GM18505 (cell line): ENCODE measurements around the gene ATG9B.
A peak's percentile ranks its signal among the peaks of the same experiment; 100 is the strongest.
"Not testable (repeated sequence)": the region's sequence is repeated elsewhere in the genome, so short reads cannot be mapped to it uniquely, and the experiment has no call there.

Experiments
- ATAC-seq: cut with Tn5 transposase; IDR thresholded peaks from one replicate; pipeline ENCODE4 v1.9.1; 2021; ENCODE audit not compliant: unreplicated experiment
- POLR2A ChIP-seq: IDR thresholded peaks from 4 replicates; pipeline ENCODE4 v1.6.1; 2011; ENCODE audit warnings: borderline replicate concordance; ENCODE audit not compliant: insufficient read depth, insufficient read length; ENCODE audit errors: extremely low read depth

Gene ATG9B

DNA sequence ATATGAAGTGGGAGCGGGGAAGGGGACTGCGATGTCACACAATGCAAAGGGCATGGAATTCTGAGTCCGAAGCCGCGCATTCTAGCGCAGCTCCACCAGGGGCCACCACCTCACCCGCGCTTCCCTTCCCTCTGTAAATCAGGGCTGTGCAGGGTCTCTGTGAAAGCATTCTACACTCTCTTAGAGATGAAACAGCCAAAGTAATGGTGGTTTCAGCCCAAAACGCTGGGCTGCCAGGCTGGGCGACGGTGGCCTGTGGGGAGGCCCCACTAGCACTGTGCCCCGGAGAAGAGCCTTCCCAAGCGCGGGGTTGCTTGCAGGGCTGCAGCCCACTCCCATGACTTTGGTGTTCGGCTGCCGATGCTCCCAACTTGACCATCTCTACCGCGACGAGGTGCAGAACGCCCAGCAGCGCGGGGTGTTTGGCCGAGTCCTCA is 11.4 kb downstream of the ATG9B start:
- no peak for TF ChIP-seq POLR2A
- ATAC-seq, result no peak

DNA sequence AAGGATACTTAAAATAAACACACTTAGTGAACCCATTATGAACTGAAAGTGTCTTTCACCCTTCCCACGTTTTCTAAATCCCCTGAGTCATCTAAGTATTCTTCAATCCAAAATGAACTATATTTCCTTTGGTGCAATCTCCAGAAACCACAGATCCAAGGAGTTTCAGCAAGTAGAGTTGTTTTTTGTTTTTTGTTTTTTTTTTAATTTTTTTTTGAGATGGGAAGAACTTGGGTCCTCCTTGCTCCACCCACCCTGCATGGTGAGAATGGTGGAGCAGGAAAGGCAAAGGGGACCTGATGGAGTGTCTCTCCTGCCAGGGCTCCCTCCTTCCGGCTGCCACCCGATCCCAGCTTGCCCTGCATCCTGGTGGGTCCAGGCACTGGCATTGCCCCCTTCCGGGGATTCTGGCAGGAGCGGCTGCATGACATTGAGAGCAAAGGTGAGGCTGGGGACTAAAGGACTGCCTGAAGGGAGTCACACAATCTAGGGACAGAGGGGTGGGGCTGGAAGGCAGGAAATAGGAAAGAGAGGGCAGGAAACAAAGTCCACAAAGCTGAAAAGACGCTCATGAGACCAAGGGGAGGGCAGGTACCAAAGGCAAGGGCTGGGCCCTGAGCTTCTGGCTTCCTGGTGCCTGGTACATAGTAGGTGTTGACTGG is 12.1 kb downstream of the ATG9B start:
- TF ChIP-seq POLR2A, result no peak
- ATAC-seq, result no peak

DNA sequence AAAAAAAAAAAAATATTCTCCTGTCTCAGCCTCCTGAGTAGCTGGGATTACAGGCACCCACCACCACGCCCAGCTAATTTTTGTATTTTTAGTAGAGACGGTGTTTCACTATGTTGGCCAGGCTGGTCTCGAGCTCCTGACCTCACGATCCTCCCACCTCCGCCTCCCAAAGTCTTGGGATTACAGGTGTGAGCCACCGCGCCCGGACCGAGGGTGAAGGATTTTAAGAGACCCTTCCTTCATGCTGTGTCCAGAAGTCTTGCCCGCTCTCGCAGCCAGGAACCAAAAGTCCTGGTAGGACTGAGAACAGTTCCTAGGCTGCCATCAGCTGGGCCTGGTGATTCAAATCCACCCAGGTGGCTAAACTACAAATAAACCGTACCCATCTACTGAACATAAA is 12.7 kb downstream of the ATG9B start:
- ATAC-seq, result not testable (repeated sequence)

DNA sequence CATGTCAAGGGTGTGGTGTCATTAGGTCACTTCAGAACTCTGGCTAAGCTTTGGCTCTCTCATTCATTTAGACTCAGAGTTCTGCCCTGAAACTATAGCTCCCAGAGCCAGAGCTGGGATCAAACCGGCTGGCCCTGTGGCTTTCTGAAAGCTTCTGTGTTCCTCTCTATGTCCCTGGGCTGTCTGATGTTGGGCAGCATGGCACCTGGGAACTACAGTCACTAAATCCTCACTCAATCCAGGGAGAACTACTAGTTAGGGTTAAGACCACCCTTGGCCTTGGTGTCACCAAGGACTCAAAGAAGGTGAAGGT is 13.2 kb downstream of the ATG9B start:
- no peak for TF ChIP-seq POLR2A
- no peak for ATAC-seq

DNA sequence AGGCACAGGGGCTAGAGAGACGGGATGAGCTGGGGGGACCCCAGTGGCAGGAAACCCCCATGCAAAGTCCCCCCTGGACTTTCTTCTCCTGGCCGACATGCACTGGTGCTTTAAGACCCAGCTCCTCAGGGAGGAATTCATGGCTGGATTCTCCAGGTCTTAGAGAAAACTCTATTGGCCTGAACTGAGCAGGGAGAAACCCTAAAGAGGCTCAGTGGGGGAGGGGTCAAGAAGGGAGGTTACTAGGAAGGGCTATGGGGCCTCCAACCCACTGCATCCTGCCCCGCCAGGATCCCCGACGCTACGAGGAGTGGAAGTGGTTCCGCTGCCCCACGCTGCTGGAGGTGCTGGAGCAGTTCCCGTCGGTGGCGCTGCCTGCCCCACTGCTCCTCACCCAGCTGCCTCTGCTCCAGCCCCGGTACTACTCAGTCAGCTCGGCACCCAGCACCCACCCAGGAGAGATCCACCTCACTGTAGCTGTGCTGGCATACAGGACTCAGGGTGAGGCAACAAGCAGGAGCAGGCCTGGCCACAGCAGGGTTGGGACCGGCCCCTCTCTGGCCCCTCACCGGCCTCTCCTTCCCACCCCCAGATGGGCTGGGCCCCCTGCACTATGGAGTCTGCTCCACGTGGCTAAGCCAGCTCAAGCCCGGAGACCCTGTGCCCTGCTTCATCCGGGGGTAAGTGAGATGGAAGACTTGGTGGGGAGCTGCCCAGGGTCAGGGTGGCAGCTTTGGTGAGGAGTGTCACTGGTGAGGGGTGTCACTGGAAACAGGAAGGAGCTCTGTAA is 13.8 kb downstream of the ATG9B start:
- no peak for ATAC-seq
- no peak for TF ChIP-seq POLR2A

DNA sequence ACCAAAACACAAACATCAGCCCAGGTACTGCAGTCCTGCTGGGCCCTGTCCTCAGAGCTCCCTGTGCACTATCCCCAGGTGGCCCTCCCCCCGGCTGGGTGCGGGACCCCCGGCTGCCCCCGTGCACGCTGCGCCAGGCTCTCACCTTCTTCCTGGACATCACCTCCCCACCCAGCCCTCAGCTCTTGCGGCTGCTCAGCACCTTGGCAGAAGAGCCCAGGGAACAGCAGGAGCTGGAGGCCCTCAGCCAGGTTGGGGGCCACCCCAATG is 14.3 kb downstream of the ATG9B start:
- no peak for TF ChIP-seq POLR2A
- no peak for ATAC-seq

DNA sequence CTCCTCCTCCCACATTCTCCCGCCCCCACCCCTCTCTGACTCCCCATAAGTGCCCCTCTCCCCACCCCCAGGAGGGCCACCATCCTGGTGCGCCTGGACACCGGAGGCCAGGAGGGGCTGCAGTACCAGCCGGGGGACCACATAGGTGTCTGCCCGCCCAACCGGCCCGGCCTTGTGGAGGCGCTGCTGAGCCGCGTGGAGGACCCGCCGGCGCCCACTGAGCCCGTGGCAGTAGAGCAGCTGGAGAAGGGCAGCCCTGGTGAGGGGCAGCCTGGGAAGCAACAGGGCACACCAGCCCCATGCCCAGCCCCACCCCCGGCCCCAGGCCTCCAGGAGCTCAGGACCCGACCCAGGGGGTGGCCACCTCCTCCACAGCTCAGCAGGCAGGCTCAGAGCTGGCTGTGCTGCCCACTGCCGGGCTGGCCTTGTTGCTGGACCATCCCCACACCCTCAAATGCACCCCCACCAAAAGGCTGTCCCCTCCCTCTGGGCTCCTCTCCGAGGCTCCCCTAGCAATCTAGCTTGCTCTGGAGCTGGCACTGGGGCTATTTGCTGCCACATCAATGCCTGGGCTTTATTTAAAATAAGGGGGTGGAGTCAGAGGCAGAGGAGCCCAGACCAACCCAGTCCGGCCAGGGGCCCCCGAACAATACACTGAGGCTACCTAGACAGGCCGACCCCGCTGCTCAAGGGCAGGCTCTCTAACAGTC is 14.8 kb downstream of the ATG9B start:
- TF ChIP-seq POLR2A, result no peak
- no peak for ATAC-seq

DNA sequence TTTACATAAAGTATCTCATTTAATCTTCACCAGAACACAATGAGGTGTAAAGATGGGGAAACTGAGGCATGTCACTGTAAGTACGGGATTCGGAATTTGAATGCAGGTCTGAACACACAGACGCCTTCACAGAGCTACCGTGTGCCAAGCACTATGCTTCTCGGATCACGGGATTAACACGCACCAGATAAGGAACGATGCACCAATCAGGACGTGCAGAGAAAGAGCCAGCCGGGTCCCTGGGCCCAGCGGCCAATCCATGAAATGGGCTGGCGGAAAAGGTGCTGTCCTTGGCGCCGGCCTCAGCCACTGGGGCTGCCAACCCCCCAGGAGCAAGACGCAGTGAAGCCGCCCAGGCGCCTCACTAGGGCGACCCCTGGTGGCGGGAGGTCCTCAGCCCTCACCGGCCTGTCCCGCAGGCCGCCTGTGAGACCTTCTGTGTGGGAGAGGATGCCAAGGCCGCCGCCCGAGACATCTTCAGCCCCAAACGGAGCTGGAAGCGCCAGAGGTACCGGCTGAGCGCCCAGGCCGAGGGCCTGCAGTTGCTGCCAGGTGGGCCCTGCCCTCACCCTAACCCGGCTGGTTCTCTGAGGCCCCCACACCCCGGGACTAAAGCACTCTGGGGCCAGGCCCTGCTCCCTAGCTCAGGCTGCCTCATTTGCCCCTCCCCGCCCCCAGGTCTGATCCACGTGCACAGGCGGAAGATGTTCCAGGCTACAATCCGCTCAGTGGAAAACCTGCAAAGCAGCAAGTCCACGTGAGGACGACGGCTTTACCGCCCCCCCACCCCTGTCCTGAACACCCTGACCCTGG is 15.6 kb downstream of the ATG9B start:
- ATAC-seq, result peak; percentile 78
- no peak for TF ChIP-seq POLR2A

DNA sequence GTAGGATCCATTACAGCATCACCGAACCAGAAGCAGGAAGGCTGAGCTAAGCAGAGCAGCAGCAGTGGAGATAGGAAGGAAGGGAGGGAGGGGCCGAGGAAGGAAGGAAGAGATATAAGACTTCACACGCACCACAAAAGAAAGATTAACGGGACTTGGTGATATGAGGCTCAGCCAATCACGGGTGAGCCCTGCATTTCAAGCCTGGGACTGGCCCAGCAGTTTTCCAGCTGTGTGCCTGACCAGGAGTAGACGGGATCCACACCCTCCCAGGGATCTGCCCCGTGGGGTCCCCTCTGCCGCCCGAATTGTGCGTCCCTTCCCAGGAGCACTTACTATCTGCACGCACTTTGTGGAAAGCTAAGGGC is 16.2 kb downstream of the ATG9B start:
- ATAC-seq, result no peak
- no peak for TF ChIP-seq POLR2A

DNA sequence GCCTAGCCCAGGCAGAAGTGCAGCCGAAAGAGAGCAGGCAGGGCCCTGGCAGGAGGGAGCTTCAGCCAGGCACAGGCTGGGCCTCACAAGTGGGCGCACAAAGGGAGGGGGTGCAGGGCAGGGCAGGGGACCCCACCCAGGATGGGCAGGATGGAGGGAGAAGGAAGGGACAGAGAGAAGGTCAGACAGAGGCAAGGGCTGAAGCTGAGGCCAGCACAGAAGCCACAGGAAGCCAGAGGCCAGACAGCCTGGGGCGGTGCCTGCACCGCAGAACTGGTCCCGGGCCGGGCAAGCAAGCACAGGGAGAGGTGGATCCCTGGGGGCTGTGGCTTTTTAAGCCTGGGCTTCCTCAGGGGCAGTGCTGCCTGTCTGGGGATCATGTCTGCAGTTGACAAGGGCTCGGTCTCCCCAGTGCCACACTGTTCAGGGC is 16.8 kb downstream of the ATG9B start:
- ATAC-seq, result no peak
- TF ChIP-seq POLR2A, result no peak

DNA sequence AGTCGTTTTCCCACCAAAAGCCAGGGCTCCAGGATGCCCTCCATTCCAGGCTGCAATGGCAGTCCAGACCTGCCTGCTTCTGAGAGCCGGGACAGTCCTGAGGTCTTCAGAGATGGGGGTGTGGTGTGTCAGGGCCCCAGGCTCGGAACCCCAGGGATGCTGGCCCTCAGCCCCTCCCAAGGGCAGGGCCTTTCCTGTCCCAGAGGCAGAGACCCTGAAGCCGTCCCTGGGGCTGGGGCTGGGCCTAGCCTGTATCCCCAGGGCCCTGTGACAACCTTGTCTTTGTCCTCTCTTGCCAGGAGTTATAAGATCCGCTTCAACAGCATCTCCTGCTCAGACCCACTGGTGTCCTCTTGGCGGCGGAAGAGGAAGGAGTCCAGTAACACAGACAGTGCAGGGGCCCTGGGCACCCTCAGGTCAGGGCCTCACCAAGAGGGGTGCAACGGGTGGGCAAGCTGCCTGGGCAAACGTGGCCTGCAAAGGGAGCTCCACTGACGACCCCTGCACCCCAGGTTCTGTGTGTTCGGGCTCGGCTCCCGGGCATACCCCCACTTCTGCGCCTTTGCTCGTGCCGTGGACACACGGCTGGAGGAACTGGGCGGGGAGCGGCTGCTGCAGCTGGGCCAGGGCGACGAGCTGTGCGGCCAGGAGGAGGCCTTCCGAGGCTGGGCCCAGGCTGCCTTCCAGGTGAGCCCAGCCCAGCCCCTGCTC is 17.5 kb downstream of the ATG9B start:
- no peak for TF ChIP-seq POLR2A
- ATAC-seq, result no peak

DNA sequence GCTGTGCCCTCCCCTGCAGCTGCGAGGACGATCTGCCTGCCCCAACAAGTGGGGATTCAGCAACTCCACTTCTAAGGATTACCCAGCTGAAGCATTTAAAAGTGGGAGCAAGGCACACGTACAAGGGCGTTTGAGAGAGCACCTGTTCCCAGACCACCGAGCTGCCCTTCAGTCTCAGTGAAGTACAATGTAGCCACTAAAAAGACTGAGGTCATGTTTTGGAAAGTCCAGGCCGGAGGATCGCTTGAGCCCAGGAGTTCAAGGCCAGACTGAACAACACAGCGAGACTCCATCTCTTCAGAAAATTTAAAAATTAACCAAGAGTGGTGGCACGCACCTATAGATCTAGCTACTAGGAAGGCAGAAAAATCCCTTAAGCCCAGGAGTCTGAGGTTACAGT is 18.7 kb downstream of the ATG9B start:
- no peak for ATAC-seq
- no peak for TF ChIP-seq POLR2A

DNA sequence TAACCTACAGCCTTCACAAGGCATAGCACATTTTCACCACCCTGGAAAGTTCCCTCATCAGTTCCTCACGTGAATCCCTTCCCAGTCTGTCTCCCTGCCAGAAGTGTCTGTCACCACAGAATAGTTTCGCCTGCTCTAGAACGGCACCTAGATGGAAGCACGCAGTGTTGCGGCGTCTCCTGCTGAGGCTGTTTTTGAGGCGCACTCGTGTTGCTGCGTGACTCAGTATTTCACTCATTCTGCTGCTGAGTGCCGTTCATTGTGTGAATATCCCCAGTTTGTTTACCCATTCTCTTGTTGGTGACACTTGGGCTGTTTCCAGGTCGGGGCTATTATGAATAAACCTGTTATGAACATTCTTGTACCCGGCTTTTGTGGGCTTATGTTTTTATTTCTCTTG is 20.7 kb downstream of the ATG9B start:
- no peak for ATAC-seq
- TF ChIP-seq POLR2A, result no peak

DNA sequence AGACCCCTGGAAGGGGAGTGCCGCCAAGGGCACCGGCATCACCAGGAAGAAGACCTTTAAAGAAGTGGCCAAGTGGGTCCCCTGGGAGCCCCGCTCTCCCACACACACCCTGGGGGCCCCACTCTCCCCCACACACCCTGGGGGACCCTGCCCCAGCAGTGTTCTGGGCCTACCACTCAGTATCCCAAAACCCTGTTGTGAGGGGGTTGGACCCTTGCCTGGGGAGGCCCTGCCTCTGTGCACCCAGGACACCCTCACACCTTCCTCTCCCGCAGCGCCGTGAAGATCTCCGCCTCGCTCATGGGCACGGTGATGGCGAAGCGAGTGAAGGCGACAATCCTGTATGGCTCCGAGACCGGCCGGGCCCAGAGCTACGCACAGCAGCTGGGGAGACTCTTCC is 22.7 kb downstream of the ATG9B start:
- ATAC-seq, result no peak
- no peak for TF ChIP-seq POLR2A
